ENCODE measurements around the gene EDNRA. TPM values are rescaled to one million over a fixed set of nuclear protein-coding genes. Genes with fewer than 3 reads are reported as not detected.

The EDNRA gene
- polyA plus RNA-seq, 1 of the 3 experiments (the other 2 are of a cell fraction): 1.2 TPM

- Histone ChIP-seq H2AFZ (ENCODE audit: low read depth) (no peak overlapping the region), H4K20me1 (ENCODE audit: insufficient read depth) (no peaks in the 10 kb centered on the region), H3K9me2 (no peaks in the 10 kb centered on the region), H3K9ac (no peak overlapping the region), H3K9me3 (no peaks in the 10 kb centered on the region), H3K27me3 (ENCODE audit: insufficient read depth) (no peaks in the 10 kb centered on the region), H3K4me1 (ENCODE audit: control insufficient read depth in 1 of 2, insufficient read depth in 2 of 2, low read depth in 1 of 2, low read length in 1 of 2) (no peaks in the 10 kb centered on the region), H3K79me2 (ENCODE audit: insufficient read depth) (no peaks in the 10 kb centered on the region), H3F3A (replicated peaks; ENCODE audit: insufficient read depth) (no peaks in the 10 kb centered on the region), H3K36me3 (replicated peaks in 1 of 2; ENCODE audit: control insufficient read depth in 1 of 2, insufficient read depth in 2 of 2, low read length in 1 of 2) (no peaks in the 10 kb centered on the region), H3K27ac (ENCODE audit: low read depth in 2 of 2, low read length in 1 of 2) (no peak overlapping the region), H3K4me2 (no peak overlapping the region), H3K4me3 (ENCODE audit: low read depth in 2 of 2, low read length in 1 of 2) (no peak overlapping the region)
- TF ChIP-seq GABPA (IDR thresholded peaks at IDR 0.05; ENCODE audit: low read depth): no peak
- TF ChIP-seq EP300 (IDR thresholded peaks at IDR 0.05; ENCODE audit: borderline replicate concordance in 1 of 2, low read depth in 1 of 2, low read length in 1 of 2): no peak
- TF ChIP-seq MXI1 (IDR thresholded peaks at IDR 0.05; ENCODE audit: low read depth, low read length): no peak
- TF ChIP-seq SMC3 (IDR thresholded peaks at IDR 0.05; ENCODE audit: low read depth, low read length): no peak
- no peak for TF ChIP-seq TAF1 (IDR thresholded peaks at IDR 0.05; ENCODE audit: borderline replicate concordance, low read depth, low read length)
- no peak for TF ChIP-seq EZH2phosphoT487 (IDR thresholded peaks at IDR 0.05; ENCODE audit: borderline replicate concordance, low read depth)
- no peak for DNase-seq
- ChIA-PET CTCF (no interaction called here), POLR2A (no interaction called here)
- 84% methylated on average over 4 of the region's 4 CpGs for WGBS (ENCODE audit: low lambda C conversion rate)
These were observed 17.8 kb upstream of the EDNRA start for GRCh38 chr4:147463065-147463464.

- H3K27me3 ChIP-seq (ENCODE audit: insufficient read depth): no peaks in the 10 kb centered on the region
- H3F3A ChIP-seq (replicated peaks; ENCODE audit: insufficient read depth): no peaks in the 10 kb centered on the region
- POLR2A ChIA-PET: no interaction called here
- H3K9me2 ChIP-seq: no peaks in the 10 kb centered on the region
- H3K79me2 ChIP-seq (ENCODE audit: insufficient read depth): no peaks in the 10 kb centered on the region
- H4K20me1 ChIP-seq (ENCODE audit: insufficient read depth): no peaks in the 10 kb centered on the region
- WGBS (ENCODE audit: low lambda C conversion rate): 70% methylated on average over 2 of the region's 2 CpGs
- TF ChIP-seq FOSL2 (IDR thresholded peaks at IDR 0.05; ENCODE audit: borderline replicate concordance, low read depth): no peak
- no peak for TF ChIP-seq ZBTB33 (IDR thresholded peaks at IDR 0.05; ENCODE audit: borderline replicate concordance, low read depth)
- TF ChIP-seq TEAD4 (IDR thresholded peaks at IDR 0.05; ENCODE audit: borderline replicate concordance, insufficient read depth): no peak
- TF ChIP-seq GATA2 (CRISPR knock-in tag; IDR thresholded peaks at IDR 0.05): no peak
- no peak for TF ChIP-seq MEF2A (IDR thresholded peaks at IDR 0.05; ENCODE audit: borderline replicate concordance, low read depth)
- TF ChIP-seq NRF1 (IDR thresholded peaks at IDR 0.05; ENCODE audit: low read depth, low read length): no peak
- TF ChIP-seq SIN3A (IDR thresholded peaks at IDR 0.05; ENCODE audit: borderline replicate concordance, low read depth, low read length): no peak
- TF ChIP-seq CTCF (IDR thresholded peaks at IDR 0.05): no peak
- no peak for TF ChIP-seq RXRA (IDR thresholded peaks at IDR 0.05; ENCODE audit: borderline replicate concordance, low read depth)
- no peak for TF ChIP-seq USF1 (IDR thresholded peaks at IDR 0.05; ENCODE audit: borderline replicate concordance, low read depth)
- no peak for TF ChIP-seq MAX (IDR thresholded peaks at IDR 0.05; ENCODE audit: low read depth)
- no peak for TF ChIP-seq TAF1 (IDR thresholded peaks at IDR 0.05; ENCODE audit: borderline replicate concordance, low read depth, low read length)
- no peak for TF ChIP-seq YY1 (IDR thresholded peaks at IDR 0.05; ENCODE audit: low read depth)
- no peak for TF ChIP-seq MXI1 (IDR thresholded peaks at IDR 0.05; ENCODE audit: low read depth, low read length)
- no peak for TF ChIP-seq RFX5 (IDR thresholded peaks at IDR 0.05; ENCODE audit: low read length)
- TF ChIP-seq EP300 (IDR thresholded peaks at IDR 0.05; ENCODE audit: borderline replicate concordance in 1 of 2, low read depth in 1 of 2, low read length in 1 of 2): no peak
- no peak for TF ChIP-seq RAD21 (IDR thresholded peaks at IDR 0.05; ENCODE audit: low read length)
- no peak for TF ChIP-seq PBX3 (IDR thresholded peaks at IDR 0.05)
- TF ChIP-seq JUND (IDR thresholded peaks at IDR 0.05): no peak
- TF ChIP-seq RCOR1 (IDR thresholded peaks at IDR 0.05; ENCODE audit: low read length): no peak
- H3K9me3 ChIP-seq: no peaks in the 10 kb centered on the region
- CTCF ChIA-PET: no interaction called here
- no peak for DNase-seq
- no peak overlapping the region for H3K9ac ChIP-seq
- no peak overlapping the region for H3K4me2 ChIP-seq
- no peaks in the 10 kb centered on the region for H3K4me1 ChIP-seq (ENCODE audit: control insufficient read depth in 1 of 2, insufficient read depth in 2 of 2, low read depth in 1 of 2, low read length in 1 of 2)
- no peak overlapping the region for H3K4me3 ChIP-seq (ENCODE audit: low read depth in 2 of 2, low read length in 1 of 2)
- H3K27ac ChIP-seq (ENCODE audit: low read depth in 2 of 2, low read length in 1 of 2): no peak overlapping the region
- H2AFZ ChIP-seq (ENCODE audit: low read depth): no peak overlapping the region
- H3K36me3 ChIP-seq (replicated peaks in 1 of 2; ENCODE audit: control insufficient read depth in 1 of 2, insufficient read depth in 2 of 2, low read length in 1 of 2): no peaks in the 10 kb centered on the region
These were observed 15.4 kb upstream of the EDNRA start for GRCh38 chr4:147465461-147465860.

Measured in SK-N-SH (cell line).